ENCODE results near the gene TIMM13.

DNA sequence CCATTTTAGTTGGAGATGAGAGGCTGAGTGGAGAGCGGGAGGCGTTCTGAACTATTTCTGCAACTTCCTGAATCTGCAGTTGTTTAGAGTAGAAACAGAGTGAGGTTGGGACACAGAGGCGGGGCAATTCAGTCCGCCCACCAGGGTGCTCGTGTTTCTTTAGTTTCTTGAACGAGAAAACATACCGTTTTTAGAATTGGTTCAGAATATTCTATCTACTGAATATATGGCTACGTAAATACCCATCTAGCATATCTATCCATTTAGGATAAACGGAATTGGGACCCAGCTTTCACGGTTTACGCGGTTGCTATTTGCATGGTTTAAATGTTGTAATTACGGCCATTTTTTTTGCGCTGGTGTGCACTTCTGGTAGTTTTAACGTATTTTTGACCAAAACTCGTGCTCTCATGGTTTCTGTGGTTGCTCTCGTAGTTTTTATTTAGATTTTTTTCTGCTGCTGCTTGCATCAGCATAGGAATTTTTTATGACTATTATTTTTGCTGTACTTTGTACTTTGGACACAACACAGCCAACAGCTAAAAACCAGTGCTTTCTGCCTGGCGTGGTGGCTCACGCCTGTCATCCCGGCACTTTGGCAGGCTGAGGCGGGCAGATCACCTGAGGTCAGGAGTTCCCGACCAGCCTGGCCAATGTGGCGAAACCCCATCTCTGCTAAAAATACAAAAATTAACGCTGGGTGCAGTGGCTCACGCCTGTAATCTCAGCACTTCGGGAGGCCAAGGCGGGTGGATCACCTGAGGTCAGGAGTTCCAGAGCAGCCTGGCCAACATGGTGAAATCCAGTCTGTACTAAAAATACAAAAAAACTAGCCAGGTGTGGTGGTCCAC lies 32.7 kb downstream of the TIMM13 start:
- TF ChIP-seq, protein P1, sequence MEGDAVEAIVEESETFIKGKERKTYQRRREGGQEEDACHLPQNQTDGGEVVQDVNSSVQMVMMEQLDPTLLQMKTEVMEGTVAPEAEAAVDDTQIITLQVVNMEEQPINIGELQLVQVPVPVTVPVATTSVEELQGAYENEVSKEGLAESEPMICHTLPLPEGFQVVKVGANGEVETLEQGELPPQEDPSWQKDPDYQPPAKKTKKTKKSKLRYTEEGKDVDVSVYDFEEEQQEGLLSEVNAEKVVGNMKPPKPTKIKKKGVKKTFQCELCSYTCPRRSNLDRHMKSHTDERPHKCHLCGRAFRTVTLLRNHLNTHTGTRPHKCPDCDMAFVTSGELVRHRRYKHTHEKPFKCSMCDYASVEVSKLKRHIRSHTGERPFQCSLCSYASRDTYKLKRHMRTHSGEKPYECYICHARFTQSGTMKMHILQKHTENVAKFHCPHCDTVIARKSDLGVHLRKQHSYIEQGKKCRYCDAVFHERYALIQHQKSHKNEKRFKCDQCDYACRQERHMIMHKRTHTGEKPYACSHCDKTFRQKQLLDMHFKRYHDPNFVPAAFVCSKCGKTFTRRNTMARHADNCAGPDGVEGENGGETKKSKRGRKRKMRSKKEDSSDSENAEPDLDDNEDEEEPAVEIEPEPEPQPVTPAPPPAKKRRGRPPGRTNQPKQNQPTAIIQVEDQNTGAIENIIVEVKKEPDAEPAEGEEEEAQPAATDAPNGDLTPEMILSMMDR (IDR thresholded peaks at IDR 0.05) = no peak
- TF ChIP-seq EZH2 (IDR thresholded peaks at IDR 0.05) (no peak), EZH2phosphoT487 (IDR thresholded peaks at IDR 0.05) (no peak)
